ENCODE data around the gene TAF3.
"Not testable (repeated sequence)": the region's sequence is repeated elsewhere in the genome, so short reads cannot be mapped to it uniquely, and the experiment has no call there.

Gene TAF3

DNA sequence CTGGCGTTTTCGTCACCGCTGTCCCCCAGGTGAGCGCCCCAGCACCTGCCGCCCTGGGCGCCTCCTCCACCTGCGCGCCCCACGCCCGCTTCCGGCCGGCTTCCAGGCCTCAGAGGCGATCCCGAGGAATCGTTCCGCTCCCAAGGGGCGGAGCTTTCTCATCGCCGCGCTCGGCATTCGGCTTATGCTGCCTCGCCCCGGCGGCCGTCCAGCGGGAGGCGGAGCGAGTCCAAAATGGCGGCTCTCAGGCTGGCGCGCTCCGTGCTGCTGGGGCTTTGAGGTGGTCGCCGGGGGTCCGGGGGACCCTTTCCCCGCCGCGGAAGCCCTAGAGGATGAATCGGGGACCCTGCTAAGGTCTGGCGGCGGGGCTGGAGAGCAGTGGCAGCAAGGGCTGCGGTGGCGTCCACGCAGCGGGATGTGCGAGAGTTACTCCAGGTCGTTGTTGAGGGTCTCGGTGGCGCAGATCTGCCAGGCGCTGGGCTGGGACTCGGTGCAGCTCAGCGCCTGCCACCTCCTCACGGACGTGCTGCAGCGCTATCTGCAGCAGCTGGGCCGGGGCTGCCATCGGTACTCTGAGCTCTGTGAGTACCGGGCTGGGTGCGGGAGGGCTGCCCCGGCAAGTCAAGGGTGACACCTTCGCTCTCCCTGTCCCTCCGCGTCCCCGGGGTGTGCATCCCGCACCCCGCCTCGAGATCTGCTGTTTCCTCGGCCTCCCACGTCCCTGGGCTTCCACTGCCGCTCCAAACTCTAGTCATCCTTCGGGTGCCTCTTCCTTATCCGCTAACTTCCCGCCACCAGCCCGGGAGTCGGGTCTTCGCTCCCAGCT, at the start of gene TAF3:
TAF3 (plus strand) TSS at position 211 of the 826 bp plus-strand sequence; CDS start at position 416, 205 bp downstream.
- in situ Hi-C loops (cut with MboI; ENCODE audit: low sequenced_read_pairs) = no loop called here

DNA sequence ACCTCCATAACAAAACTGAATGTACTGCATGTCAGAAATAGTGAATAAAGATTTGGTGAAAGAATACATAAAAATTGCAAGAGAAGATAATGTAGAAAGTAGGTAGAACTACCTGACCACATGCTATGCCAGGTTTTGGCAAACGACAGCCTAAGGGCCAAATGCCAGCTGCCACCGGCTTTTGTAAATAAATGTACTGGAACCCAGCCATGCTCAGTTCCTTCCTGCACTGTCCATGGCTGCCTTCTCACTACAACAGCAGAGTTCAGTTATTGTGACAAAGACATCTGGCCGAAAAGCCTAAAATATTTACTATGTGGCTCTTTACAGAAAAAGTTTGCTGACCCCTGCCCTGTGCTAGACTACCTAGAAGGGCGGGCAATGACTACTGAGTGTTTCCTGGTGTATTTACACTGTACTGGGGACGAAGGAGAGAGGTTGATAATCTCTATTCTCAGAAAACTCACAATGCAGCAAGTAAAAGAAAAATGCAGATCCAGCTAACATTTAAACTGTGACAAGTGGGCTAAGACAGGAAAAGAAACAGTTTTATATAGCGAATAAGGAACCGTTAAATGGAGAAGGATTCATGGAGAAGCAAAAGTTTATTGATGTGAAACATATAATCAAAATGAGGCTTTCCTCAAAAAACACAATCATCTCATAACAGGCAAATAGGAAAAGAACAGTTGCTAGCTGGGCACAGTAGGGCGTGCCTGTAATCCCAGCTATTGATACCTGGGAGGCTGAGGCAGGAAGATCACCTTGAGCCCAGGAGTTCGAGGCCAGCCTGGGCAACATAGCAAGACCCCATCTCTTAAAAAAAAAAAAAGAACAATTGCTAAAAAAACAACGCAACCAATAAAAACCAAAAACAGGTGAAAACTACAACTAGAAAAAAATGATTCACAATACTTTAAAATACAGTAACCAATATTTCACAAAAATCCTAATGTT, 44.2 kb upstream of the TAF3 start:
- in situ Hi-C loops (cut with MboI; ENCODE audit: low sequenced_read_pairs) = no loop called here

GRCh38 chr10:7776777-7777176, 41.5 kb upstream of the TAF3 start:
- in situ Hi-C loops (cut with MboI; ENCODE audit: low sequenced_read_pairs) = no loop called here

DNA sequence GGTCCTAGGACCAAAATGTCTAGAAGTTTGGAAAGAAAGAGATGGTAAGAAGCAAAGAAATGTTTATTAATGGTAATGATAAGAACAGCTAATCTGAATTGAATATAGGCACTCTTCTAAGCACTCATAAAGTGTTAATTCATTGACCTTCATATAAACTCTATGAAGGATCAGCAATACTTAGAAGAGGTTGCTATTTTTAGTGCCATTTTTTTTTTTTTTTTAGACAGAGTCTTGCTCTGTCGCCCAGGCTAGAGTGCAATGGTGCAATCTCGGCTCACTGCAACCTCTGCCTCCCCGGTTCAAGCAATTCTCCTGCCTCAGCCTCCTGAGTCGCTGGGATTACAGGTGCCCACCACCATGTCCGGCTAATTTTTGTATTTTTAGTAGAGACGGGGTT, 36.1 kb upstream of the TAF3 start:
- in situ Hi-C loops (cut with MboI; ENCODE audit: low sequenced_read_pairs) = not testable (repeated sequence)

GRCh38 chr10:7786430-7786829, 31.9 kb upstream of the TAF3 start:
- in situ Hi-C loops (cut with MboI; ENCODE audit: low sequenced_read_pairs) = no loop called here

DNA sequence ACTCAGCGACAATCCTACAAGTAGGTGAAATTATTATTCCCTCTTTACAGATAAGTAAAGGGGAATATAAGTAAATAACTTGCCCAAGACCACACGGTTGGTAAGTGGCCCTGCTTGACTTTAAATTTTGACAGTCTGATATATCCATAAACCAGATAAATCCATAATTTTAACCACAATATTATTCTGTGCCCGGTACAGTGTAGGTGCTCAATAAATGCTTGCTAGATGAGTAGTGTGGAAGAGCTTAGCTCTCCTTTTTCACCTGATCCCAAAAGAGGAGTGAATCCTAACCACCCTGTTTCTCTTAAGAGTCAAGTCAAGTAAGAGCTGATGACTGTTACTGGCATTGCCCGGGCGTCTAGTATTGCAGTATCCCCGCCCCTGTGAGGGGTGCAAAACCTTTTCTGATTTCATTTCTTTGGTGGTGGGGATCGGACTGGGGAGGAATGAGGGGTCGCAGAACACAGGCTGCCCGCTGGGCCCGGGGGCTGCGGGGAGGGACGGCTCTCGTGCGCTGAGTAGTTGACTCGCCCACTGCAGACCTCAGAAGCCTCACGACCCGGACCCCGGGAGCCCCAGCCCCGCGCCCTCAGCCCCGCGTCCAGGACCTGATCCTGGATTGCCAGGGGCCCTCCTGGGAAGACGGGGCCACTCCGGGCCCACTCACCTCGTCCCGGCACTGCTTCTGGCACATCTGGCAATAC, 31.0 kb upstream of the TAF3 start:
- in situ Hi-C loops (cut with MboI; ENCODE audit: low sequenced_read_pairs) = no loop called here

DNA sequence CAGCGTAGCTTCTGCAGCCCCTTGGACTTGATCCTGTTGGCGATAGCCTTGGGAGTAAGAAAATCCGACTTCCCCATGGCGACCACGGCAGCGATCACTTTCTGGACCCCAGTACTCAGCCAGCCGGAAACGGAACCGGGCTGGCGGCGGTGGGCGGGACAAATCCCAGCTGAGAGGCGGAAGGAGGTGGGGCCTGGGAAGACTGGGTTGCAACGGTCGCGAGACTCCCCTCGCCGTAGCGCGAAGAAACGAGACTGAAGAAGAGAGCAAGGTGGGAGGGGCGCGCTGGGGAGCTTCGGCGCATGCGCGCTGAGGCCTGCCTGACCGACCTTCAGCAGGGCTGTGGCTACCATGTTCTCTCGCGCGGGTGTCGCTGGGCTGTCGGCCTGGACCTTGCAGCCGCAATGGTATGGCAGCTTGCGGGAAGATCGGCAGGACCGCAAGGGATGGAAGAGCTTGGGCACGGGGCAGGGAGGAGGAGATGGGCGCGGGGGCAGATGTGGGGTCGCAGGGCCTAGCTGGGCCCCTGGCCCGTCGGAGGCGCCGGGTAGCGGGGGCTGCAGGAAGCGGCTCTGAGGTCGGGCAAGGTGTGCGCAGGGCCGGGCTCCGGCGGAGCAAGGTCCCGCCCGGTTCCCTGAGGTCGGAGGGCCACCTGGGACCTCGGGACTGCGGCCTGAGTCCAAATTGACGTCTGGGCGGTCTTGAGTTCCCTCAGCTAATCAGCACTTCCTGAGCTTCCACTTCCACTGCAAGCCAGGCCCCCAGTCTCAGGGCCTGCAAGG, 30.3 kb upstream of the TAF3 start, which contains the start of the genes ATP5F1C and KIN:
ATP5F1C (plus strand) TSS at position 321 of the 782 bp plus-strand sequence; CDS start at position 352, 31 bp downstream.
KIN (minus strand) TSS at position 137 of the 782 bp plus-strand sequence; CDS start at position 77, 60 bp downstream.
- in situ Hi-C loops (cut with MboI; ENCODE audit: low sequenced_read_pairs) = no loop called here

DNA sequence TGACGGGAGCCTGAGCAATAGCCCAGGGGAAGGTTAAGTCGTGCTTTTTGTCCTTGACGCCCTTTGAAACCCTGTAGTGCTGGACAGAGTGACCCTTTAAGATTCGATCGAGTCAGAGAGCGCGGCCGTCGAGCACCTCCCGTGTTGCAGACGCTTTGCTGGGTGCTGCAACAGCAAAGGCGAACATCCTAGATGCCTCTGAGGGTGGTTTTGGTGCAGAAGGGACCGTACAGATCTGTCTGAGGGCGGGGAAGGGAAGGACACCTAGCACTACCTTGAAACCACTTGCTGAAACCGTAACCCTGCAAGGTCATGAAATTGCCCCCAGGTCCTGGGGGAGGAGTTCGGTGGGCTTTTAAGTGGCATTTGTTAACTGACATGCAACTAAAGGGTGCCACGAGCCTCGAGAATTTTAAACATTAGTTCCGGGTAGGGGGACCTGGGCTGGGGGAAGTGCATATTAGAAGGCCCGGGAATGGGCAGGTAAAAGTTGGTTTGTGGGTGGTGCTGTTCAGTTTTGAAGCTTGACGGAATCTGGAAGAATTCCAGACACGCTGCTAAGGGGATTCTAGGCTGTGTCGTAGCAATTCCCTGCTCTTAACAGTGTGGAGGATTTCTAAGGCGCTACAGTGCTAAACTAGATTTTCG, 29.5 kb upstream of the TAF3 start:
- in situ Hi-C loops (cut with MboI; ENCODE audit: low sequenced_read_pairs) = no loop called here

DNA sequence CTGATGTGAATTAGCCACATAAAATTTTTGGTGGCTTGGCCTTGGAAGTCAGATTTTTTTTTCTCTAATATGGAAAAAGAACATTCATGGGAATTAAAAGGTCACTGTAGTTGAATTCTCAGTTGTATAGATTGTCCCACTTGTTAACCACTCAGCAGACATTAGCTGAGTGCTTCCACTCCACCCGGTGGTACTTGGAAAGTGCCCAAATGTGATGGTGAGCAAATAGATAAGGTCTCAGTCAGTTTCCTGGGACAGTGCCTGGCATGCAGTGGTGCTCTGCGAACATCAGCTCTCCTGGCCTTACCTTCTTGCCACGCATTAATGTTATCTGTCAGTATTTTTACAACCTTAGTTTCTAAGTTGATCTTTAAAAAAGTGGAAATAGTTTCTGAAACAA, 28.9 kb upstream of the TAF3 start:
- in situ Hi-C loops (cut with MboI; ENCODE audit: low sequenced_read_pairs) = no loop called here

- in situ Hi-C loops (cut with MboI; ENCODE audit: low sequenced_read_pairs) = no loop called here
Measured at GRCh38 chr10:7792541-7792940, 25.8 kb upstream of the TAF3 start.

DNA sequence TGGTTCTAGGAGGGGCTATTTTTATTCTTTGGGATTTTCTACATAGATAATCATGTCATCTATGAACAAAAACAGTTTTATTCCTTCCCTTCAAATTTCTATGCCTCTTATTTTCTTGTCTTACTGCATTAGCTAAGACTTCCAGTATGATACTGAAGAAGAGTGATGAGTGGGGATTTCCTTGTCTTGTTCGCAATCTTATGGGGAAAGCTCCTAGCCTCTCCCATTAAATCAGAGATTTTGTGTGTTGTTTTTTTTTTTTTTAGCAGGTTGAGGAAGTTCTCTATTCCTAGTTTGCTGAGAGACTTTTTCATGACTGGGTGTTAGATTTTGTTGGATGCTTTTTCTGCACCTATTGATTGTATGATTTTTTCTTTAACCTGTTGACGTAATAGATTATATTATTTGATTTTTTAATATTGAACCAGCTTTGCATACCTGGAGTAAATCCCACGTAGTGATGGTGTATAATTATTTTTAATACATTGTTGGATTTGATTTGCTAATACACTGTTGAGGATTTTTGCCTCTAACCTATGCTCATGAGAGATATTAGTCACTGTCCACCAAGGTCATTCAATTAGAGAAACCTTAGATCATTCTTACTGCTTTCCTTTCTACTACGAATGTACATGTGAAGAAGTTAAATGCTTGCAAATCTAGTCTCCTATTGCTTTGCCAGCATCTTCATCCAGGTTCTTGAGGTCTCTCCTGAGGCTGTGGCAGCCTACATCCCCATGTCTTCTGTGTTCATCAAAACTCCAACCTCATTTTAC, 23.9 kb upstream of the TAF3 start:
- in situ Hi-C loops (cut with MboI; ENCODE audit: low sequenced_read_pairs) = no loop called here

GRCh38 chr10:7795605-7796004, 22.7 kb upstream of the TAF3 start:
- in situ Hi-C loops (cut with MboI; ENCODE audit: low sequenced_read_pairs) = no loop called here

GRCh38 chr10:7797582-7797981, 20.7 kb upstream of the TAF3 start:
- in situ Hi-C loops (cut with MboI; ENCODE audit: low sequenced_read_pairs) = no loop called here

DNA sequence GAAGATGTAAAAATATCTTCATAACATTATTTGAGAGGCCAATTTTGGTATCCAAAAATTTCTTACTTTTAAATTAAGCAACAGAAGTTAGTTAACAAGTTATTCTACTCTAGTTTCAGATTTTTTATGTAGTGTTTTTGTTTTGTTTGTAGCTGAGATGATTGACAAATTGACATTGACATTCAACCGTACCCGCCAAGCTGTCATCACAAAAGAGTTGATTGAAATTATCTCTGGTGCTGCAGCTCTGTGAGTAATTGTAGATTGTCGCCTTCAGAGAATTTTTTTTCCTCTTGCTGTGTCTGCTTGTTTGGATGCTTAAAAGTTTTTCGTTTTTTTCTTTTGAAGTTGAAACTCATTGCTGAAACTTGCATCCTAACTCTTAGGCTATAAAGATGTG, 15.7 kb upstream of the TAF3 start:
- in situ Hi-C loops (cut with MboI; ENCODE audit: low sequenced_read_pairs) = no loop called here

GRCh38 chr10:7804216-7804615, 14.1 kb upstream of the TAF3 start:
- in situ Hi-C loops (cut with MboI; ENCODE audit: low sequenced_read_pairs) = no loop called here

- in situ Hi-C loops (cut with MboI; ENCODE audit: low sequenced_read_pairs) = no loop called here
Measured at GRCh38 chr10:7804741-7805140, 13.6 kb upstream of the TAF3 start.

GRCh38 chr10:7808686-7809267, 9.5 kb upstream of the TAF3 start:
- in situ Hi-C loops (cut with MboI; ENCODE audit: low sequenced_read_pairs) = no loop called here

DNA sequence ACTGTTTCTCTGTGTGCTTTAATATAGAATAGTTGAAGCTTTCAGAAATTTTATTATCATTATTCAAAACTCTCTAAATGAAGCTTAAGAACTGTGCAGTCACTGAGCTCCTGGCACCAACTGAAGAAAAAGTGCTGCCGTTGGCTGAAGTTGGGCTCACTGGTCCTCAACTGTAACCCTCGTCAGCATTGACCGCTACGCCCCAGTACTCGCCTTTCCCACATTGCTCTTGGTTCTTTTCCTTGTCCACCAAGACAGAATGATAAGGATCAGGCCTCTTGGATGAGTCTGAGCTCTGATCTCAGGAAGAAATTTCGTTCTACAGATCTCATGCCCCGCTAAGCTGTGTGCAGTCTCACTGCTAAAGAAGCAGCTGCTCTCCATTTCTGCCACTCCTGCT, 7.9 kb upstream of the TAF3 start:
- in situ Hi-C loops (cut with MboI; ENCODE audit: low sequenced_read_pairs) = no loop called here

DNA sequence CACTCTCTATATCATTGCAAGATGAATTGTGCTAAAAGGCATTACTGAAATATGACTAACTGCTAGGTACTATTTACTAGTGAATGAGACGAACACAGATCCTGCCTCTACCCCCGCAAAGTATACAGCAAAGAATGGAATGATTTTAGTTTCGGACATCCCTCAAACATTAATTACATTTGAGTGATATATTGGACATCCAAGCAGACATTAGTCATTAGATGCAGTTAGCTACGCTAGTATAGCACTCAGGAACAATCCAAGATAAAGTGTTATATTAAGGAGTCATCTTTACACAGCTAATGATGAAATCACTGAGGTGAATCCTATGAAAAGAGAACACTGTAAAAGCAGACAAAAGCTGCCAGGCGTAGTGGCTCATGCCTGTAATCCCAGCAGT, 7.3 kb upstream of the TAF3 start:
- in situ Hi-C loops (cut with MboI; ENCODE audit: low sequenced_read_pairs) = no loop called here

Data from HL-60/S4 (cell line).